PC-9 (cell line): Measurements from ENCODE around the gene RNF130. TPM values are rescaled to one million over a fixed set of nuclear protein-coding genes. Genes with fewer than 3 reads are reported as not detected.

Experiments
- BruUV-seq: library from RNA; stranded (reverse); fragments of 400-500 nt; replicated peaks from 2 replicates; lab custom pipeline; 2021; lab: Mats Ljungman, UMichigan
- CTCF ChIA-PET: fragments of 300-600 bp; sonication (Branson Sonifier 250); formaldehyde crosslinking; loops from one replicate; lab custom pipeline; 2022; ENCODE audit warnings: antibody characterized with exemption; lab: Charles Lee
- POLR2A ChIA-PET: fragments of 300-600 bp; sonication (Branson Sonifier 250); formaldehyde crosslinking; loops from one replicate; lab custom pipeline; 2022; ENCODE audit warnings: antibody characterized with exemption; ENCODE audit not compliant: unreplicated experiment; lab: Charles Lee
- DNase-seq, 2 experiments: peaks; one replicate each; pipeline versions ENCODE4 v3.0.0 to v3.0.0-alpha.2; 2015 to 2022; ENCODE audit warnings: mixed read lengths in 1 of 2
- H2AFZ ChIP-seq: fragments of 200-600 bp; sonication (generic); 2 replicates; pipeline ENCODE4 v1.8.1; 2017; ENCODE audit warnings: antibody characterized with exemption
- H3F3A ChIP-seq: fragments of 200-600 bp; sonication (generic); 2 replicates; pipeline ENCODE4 v1.8.1; 2017; ENCODE audit warnings: antibody characterized with exemption, mild to moderate bottlenecking, low read depth; ENCODE audit not compliant: insufficient read depth
- H3K27ac ChIP-seq: fragments of 200-600 bp; sonication (generic); 2 replicates; pipeline ENCODE4 v1.6.1; 2016; ENCODE audit warnings: mixed run types
- H3K27me3 ChIP-seq: fragments of 200-600 bp; sonication (generic); 2 replicates; pipeline ENCODE4 v1.6.1; 2016; ENCODE audit warnings: low read depth, mixed run types; ENCODE audit not compliant: insufficient read depth
- H3K36me3 ChIP-seq: fragments of 200-600 bp; sonication (generic); 2 replicates; pipeline ENCODE4 v1.6.1; 2016; ENCODE audit warnings: low read depth, mixed run types
- H3K4me1 ChIP-seq: fragments of 200-600 bp; sonication (generic); replicated peaks from 2 replicates; pipeline ENCODE4 v1.6.1; 2016; ENCODE audit warnings: mixed run types; ENCODE audit not compliant: insufficient read depth
- H3K4me2 ChIP-seq: fragments of 200-600 bp; sonication (generic); 2 replicates; pipeline ENCODE4 v1.6.1; 2017; ENCODE audit warnings: mixed run types
- H3K4me3 ChIP-seq: fragments of 200-600 bp; sonication (generic); 2 replicates; pipeline ENCODE4 v1.6.1; 2016; ENCODE audit warnings: mixed run types
- H3K79me2 ChIP-seq: fragments of 200-600 bp; sonication (generic); 2 replicates; pipeline ENCODE4 v1.6.1; 2017; ENCODE audit warnings: low read depth, mixed run types
- H3K9me2 ChIP-seq: fragments of 200-600 bp; sonication (generic); 2 replicates; pipeline ENCODE4 v1.8.1; 2017; ENCODE audit warnings: mild to moderate bottlenecking; ENCODE audit not compliant: insufficient read depth
- H3K9me3 ChIP-seq: fragments of 200-600 bp; sonication (generic); 2 replicates; pipeline ENCODE4 v1.8.1; 2016; ENCODE audit warnings: low read depth; ENCODE audit not compliant: insufficient read depth
- H4K20me1 ChIP-seq: fragments of 200-600 bp; sonication (generic); 2 replicates; pipeline ENCODE4 v1.8.1; 2017; ENCODE audit not compliant: insufficient read depth
- EZH2 ChIP-seq: fragments of 200-600 bp; sonication (generic); IDR thresholded peaks from 2 replicates; pipeline ENCODE4 v1.8.0; 2017; ENCODE audit warnings: antibody characterized with exemption, low read depth
- intact Hi-C: fragments of 100-400 bp; cut with micrococcal nuclease; formaldehyde crosslinking; loops from one replicate; pipeline ENCODE4 v1.10.0; 2022; ENCODE audit not compliant: unreplicated experiment
- total RNA-seq: library from RNA; stranded (reverse); gene quantifications from 2 replicates; pipeline ENCODE4 v1.2.3, GENCODE V29; 2021
- TF ChIP-seq, protein P1 (sequence below): fragments of 200-600 bp; sonication (generic); conservative IDR thresholded peaks from 2 replicates; pipeline ENCODE4 v1.6.1; 2017; ENCODE audit warnings: mixed run types, antibody characterized with exemption, mild to moderate bottlenecking, moderate library complexity

The RNF130 gene
- total RNA-seq, 1 experiment from 2014 or later = 49.6 TPM

DNA sequence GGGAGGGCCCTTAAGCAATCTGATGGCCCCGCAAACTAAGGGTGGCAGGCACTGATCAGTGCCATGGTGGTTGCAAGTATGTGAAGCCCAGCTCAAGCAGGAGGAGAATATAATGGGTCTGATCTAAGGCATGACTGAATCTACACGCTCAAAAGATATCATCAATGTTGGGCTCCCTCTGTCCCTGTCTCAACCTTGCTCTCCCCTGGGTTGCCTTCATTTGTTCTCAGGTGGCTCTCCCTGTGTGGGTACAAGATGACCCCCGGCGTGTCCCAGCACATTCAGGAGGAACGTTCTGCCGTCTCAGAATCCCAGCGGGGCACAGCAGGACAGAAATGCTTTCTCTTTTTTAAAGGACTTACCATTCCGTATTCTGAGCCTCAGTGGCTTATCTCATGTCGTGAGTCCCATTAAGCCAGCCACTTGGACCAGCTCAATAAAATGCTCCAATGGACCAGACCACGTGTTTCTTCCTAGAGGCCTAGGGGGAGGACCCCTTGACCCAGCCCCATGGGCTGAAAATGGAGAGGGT lies 12.0 kb upstream of the RNF130 start:
- no peak overlapping the region for H3K4me3 ChIP-seq
- intact Hi-C loops = no loop called here
- BruUV-seq = no TSS peak
- ChIA-PET POLR2A (no interaction called here), CTCF (no interaction called here)
- H3K27ac ChIP-seq = no peak overlapping the region
- H3K4me2 ChIP-seq = no peak overlapping the region
- H3K4me1 ChIP-seq = peaks cover 19% of the 10 kb centered on the region
- H3K9me3 ChIP-seq = no peaks in the 10 kb centered on the region
- TF ChIP-seq EZH2 = no peak
- TF ChIP-seq, protein P1, sequence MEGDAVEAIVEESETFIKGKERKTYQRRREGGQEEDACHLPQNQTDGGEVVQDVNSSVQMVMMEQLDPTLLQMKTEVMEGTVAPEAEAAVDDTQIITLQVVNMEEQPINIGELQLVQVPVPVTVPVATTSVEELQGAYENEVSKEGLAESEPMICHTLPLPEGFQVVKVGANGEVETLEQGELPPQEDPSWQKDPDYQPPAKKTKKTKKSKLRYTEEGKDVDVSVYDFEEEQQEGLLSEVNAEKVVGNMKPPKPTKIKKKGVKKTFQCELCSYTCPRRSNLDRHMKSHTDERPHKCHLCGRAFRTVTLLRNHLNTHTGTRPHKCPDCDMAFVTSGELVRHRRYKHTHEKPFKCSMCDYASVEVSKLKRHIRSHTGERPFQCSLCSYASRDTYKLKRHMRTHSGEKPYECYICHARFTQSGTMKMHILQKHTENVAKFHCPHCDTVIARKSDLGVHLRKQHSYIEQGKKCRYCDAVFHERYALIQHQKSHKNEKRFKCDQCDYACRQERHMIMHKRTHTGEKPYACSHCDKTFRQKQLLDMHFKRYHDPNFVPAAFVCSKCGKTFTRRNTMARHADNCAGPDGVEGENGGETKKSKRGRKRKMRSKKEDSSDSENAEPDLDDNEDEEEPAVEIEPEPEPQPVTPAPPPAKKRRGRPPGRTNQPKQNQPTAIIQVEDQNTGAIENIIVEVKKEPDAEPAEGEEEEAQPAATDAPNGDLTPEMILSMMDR = no peak
- peaks cover 16% of the 10 kb centered on the region; the same call in 1 of the 2 replicates for H3F3A ChIP-seq
- H3K36me3 ChIP-seq = no peaks in the 10 kb centered on the region
- no peak for DNase-seq
- H3K79me2 ChIP-seq = no peaks in the 10 kb centered on the region
- H2AFZ ChIP-seq = no peak overlapping the region
- no peaks in the 10 kb centered on the region for H3K9me2 ChIP-seq
- peaks cover 26% of the 10 kb centered on the region; the same call in 1 of the 2 replicates for H3K27me3 ChIP-seq
- no peaks in the 10 kb centered on the region for H4K20me1 ChIP-seq

DNA sequence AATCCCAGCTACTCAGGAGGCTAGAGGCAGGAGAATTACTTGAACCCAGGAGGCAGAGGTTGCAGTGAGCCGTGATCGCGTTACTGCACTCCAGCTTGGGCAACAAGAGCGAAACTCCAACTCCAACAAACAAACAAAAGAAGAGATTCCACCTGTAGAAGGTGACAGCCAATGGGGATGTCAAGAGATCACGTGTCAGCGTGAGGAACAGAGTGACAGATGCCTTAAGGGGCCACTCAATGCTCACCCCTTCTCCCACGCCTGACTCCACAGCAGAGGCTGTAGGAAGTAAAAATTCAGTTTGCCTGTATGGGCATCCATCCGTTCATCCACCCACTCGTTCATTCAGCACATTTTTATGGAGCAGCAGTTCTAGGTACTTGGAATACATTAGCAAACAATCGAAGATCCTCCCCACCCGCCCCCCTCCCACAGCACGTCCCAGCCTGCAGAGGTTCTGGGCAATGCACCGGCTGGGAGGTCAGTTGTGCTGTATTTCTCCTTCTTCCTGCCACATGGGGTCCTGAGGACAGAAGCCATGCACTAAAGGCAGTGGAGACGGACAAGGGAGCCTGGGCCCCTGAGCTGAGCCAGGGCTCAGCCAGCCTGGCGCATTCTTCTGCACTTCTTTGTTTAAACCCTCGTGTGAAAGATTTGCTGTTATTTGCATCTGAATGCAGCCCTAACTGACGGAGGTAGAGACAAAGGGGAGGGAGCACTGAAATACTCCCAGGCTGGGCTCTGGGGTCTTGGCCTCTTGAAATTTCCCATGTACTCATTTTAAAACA lies 11.3 kb upstream of the RNF130 start:
- intact Hi-C loops = no loop called here
- POLR2A ChIA-PET = no interaction called here

DNA sequence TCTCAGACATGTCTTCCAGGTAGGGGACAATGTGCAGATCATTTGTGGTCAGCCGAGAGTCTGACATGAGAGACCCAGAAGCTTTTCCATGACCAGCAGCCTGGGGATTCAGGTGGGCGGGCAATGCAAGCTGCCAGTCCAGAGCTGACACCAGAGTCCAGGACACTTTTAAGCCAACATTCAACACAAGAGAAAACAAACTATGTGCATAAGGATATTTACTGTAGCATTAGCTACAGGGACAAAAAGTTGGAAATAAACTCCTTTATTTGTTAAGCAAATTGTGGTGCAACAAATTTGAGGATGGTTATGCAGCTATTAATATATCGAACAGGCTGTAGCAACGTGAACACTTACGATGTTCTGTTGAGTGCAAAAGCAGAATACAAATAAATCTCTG lies 9.9 kb upstream of the RNF130 start:
- H3F3A ChIP-seq = peaks cover 16% of the 10 kb centered on the region; the same call in 1 of the 2 replicates
- no peaks in the 10 kb centered on the region for H3K79me2 ChIP-seq
- H3K27ac ChIP-seq = no peak overlapping the region
- H3K4me3 ChIP-seq = no peak overlapping the region
- H3K9me2 ChIP-seq = no peaks in the 10 kb centered on the region
- intact Hi-C loops = no loop called here
- CTCF ChIA-PET = no interaction called here
- peaks cover 19% of the 10 kb centered on the region for H3K4me1 ChIP-seq
- DNase-seq = no peak
- TF ChIP-seq, protein P1 = no peak
- TF ChIP-seq EZH2 = no peak
- H3K4me2 ChIP-seq = no peak overlapping the region
- no peak overlapping the region for H2AFZ ChIP-seq
- no peaks in the 10 kb centered on the region for H4K20me1 ChIP-seq
- no TSS peak for BruUV-seq
- POLR2A ChIA-PET = no interaction called here
- H3K36me3 ChIP-seq = no peaks in the 10 kb centered on the region
- H3K27me3 ChIP-seq = peaks cover 26% of the 10 kb centered on the region; the same call in 1 of the 2 replicates
- no peaks in the 10 kb centered on the region for H3K9me3 ChIP-seq

More for the DNA sequence above, 11.3 kb upstream of the RNF130 start:
- H3K4me3 ChIP-seq = no peak overlapping the region
- H3K27ac ChIP-seq = no peak overlapping the region
- H3K9me3 ChIP-seq = no peaks in the 10 kb centered on the region
- peaks cover 19% of the 10 kb centered on the region for H3K4me1 ChIP-seq
- H3K79me2 ChIP-seq = no peaks in the 10 kb centered on the region
- no peaks in the 10 kb centered on the region for H4K20me1 ChIP-seq
- H2AFZ ChIP-seq = no peak overlapping the region
- peaks cover 26% of the 10 kb centered on the region; the same call in 1 of the 2 replicates for H3K27me3 ChIP-seq
- TF ChIP-seq EZH2 = no peak
- TF ChIP-seq, protein P1 = no peak
- no peaks in the 10 kb centered on the region for H3K9me2 ChIP-seq
- DNase-seq = no peak
- H3F3A ChIP-seq = peaks cover 16% of the 10 kb centered on the region; the same call in 1 of the 2 replicates
- CTCF ChIA-PET = no interaction called here
- no peak overlapping the region for H3K4me2 ChIP-seq
- no TSS peak for BruUV-seq
- no peaks in the 10 kb centered on the region for H3K36me3 ChIP-seq
